GM10266 (cell line): ENCODE results near the gene FRMD4A.

Source experiments
- DNase-seq: peaks from one replicate; pipeline ENCODE4 v3.0.0; 2012; ENCODE audit errors: extremely low spot score
- TF ChIP-seq, protein P1 (sequence below): IDR thresholded peaks from 2 replicates; pipeline ENCODE4 v1.5.1; 2012; ENCODE audit warnings: mild to moderate bottlenecking, low read depth; ENCODE audit not compliant: control insufficient read depth, insufficient read depth; ENCODE audit errors: missing control alignments

FRMD4A gene

GRCh38 chr10:14371581-14371980 lies 40.9 kb upstream of the FRMD4A start:
- TF ChIP-seq, protein P1, sequence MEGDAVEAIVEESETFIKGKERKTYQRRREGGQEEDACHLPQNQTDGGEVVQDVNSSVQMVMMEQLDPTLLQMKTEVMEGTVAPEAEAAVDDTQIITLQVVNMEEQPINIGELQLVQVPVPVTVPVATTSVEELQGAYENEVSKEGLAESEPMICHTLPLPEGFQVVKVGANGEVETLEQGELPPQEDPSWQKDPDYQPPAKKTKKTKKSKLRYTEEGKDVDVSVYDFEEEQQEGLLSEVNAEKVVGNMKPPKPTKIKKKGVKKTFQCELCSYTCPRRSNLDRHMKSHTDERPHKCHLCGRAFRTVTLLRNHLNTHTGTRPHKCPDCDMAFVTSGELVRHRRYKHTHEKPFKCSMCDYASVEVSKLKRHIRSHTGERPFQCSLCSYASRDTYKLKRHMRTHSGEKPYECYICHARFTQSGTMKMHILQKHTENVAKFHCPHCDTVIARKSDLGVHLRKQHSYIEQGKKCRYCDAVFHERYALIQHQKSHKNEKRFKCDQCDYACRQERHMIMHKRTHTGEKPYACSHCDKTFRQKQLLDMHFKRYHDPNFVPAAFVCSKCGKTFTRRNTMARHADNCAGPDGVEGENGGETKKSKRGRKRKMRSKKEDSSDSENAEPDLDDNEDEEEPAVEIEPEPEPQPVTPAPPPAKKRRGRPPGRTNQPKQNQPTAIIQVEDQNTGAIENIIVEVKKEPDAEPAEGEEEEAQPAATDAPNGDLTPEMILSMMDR, result no peak

GRCh38 chr10:14370894-14371293 lies 40.2 kb upstream of the FRMD4A start:
- TF ChIP-seq, protein P1, result no peak
- DNase-seq, result no peak

More at GRCh38 chr10:14371581-14371980, 40.9 kb upstream of the FRMD4A start:
- DNase-seq, result no peak

GRCh38 chr10:14369906-14370305 lies 39.2 kb upstream of the FRMD4A start:
- TF ChIP-seq, protein P1, result no peak
- no peak for DNase-seq

DNA sequence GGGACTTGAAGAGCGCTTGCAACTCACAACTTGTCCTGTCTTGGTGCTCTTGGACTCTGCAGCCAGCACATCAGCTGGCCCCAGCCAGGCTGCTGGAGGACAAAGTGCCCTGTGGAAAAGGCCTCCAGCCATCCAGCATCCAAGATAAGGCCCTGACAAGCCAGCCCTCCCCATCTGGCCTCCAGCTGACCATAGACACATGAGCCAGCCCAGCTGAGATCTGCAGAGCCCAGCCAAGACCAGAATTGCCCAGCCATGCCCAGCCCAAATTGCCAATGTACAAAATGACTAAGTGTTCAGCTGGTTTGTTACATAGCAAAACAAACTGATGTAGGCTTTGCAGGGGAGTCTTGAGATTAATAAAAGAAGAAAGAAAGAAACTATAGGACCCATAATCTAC lies 36.0 kb upstream of the FRMD4A start:
- TF ChIP-seq, protein P1, result no peak
- DNase-seq, result no peak

DNA sequence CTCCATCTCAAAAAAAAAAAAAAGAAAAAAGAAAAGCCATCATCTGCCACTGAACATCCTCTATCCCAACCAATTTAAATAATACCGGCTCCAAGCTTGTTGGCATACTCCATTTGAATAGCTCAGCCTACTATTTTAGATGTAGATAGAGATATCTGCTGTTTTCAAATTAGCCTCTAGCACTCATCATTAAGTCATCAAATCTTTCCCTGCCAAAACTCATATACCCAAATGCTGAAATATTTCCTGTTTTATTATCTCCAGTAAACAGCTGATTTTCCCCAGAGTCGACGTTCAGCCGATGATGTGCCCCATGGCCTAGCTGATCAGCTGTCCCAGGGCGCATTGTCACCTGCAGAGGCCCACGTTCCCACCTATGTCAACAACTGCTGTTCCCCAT lies 34.5 kb upstream of the FRMD4A start:
- TF ChIP-seq, protein P1, result no peak
- no peak for DNase-seq

- DNase-seq, result no peak
- TF ChIP-seq, protein P1, result no peak
Observed at GRCh38 chr10:14362104-14362503, 31.4 kb upstream of the FRMD4A start.

GRCh38 chr10:14360961-14361360 lies 30.2 kb upstream of the FRMD4A start:
- DNase-seq, result no peak
- TF ChIP-seq, protein P1, result no peak
